LoVo (cell line): ENCODE results near the gene LRRC23.
A peak's percentile ranks its signal among the peaks of the same experiment; 100 is the strongest.
"Not testable (repeated sequence)": the region's sequence is repeated elsewhere in the genome, so short reads cannot be mapped to it uniquely, and the experiment has no call there.

Experiments used
- DNase-seq: peaks from one replicate; pipeline ENCODE4 v3.0.0-alpha.2; 2016; ENCODE audit warnings: low spot score

LRRC23 gene

GRCh38 chr12:6902448-6902847, 2.2 kb upstream of the LRRC23 start:
- no peak for DNase-seq

GRCh38 chr12:6903722-6904121, 900 bp upstream of the LRRC23 start:
- DNase-seq: no peak

- no peak for DNase-seq
Observed at GRCh38 chr12:6905414-6906040, 905 bp downstream of the LRRC23 start.

GRCh38 chr12:6908141-6908540, 3.5 kb downstream of the LRRC23 start:
- DNase-seq: not testable (repeated sequence)

- no peak for DNase-seq
Observed at GRCh38 chr12:6909421-6910145, 5.0 kb downstream of the LRRC23 start.

GRCh38 chr12:6912164-6912935, 7.7 kb downstream of the LRRC23 start:
- DNase-seq: no peak

- DNase-seq: peak; percentile 78
Observed at GRCh38 chr12:6914246-6914946, 9.8 kb downstream of the LRRC23 start, which contains the start of gene ENO2. Gene ENO2 (plus strand): TSS chr12:6914580. CDS start chr12:6915833, 1,253 bp downstream.

GRCh38 chr12:6914947-6915788, 10.5 kb downstream of the LRRC23 start:
- DNase-seq: no peak

GRCh38 chr12:6915789-6916285, 11.2 kb downstream of the LRRC23 start:
- DNase-seq: no peak

GRCh38 chr12:6916426-6917200, 12.0 kb downstream of the LRRC23 start:
- no peak for DNase-seq

GRCh38 chr12:6917491-6918231, 13.0 kb downstream of the LRRC23 start:
- DNase-seq: no peak

GRCh38 chr12:6919588-6919987, 15.0 kb downstream of the LRRC23 start:
- DNase-seq: no peak

GRCh38 chr12:6921539-6921938, 16.9 kb downstream of the LRRC23 start:
- no peak for DNase-seq

GRCh38 chr12:6921996-6922946, 17.6 kb downstream of the LRRC23 start:
- DNase-seq: no peak

GRCh38 chr12:6923003-6923732, 18.5 kb downstream of the LRRC23 start:
- no peak for DNase-seq

- no peak for DNase-seq
Observed at GRCh38 chr12:6923851-6924250, 19.2 kb downstream of the LRRC23 start.

GRCh38 chr12:6925239-6925539, 20.6 kb downstream of the LRRC23 start:
- DNase-seq: no peak
